Activated CD4-positive, CD25-positive, alpha-beta regulatory T cell treated with anti-CD3 and anti-CD28 coated beads, Interleukin-2, amount 50 U/mL, for 72 hours (primary cell): Measurements from ENCODE around the gene RGL2.
A peak's percentile ranks its signal among the peaks of the same experiment; 100 is the strongest.

Experiments used
- DNase-seq: peaks from one replicate; pipeline ENCODE4 v3.0.0; 2021

RGL2 gene

GRCh38 chr6:33315793-33316602, 17.3 kb upstream of the RGL2 start:
- no peak for DNase-seq

DNA sequence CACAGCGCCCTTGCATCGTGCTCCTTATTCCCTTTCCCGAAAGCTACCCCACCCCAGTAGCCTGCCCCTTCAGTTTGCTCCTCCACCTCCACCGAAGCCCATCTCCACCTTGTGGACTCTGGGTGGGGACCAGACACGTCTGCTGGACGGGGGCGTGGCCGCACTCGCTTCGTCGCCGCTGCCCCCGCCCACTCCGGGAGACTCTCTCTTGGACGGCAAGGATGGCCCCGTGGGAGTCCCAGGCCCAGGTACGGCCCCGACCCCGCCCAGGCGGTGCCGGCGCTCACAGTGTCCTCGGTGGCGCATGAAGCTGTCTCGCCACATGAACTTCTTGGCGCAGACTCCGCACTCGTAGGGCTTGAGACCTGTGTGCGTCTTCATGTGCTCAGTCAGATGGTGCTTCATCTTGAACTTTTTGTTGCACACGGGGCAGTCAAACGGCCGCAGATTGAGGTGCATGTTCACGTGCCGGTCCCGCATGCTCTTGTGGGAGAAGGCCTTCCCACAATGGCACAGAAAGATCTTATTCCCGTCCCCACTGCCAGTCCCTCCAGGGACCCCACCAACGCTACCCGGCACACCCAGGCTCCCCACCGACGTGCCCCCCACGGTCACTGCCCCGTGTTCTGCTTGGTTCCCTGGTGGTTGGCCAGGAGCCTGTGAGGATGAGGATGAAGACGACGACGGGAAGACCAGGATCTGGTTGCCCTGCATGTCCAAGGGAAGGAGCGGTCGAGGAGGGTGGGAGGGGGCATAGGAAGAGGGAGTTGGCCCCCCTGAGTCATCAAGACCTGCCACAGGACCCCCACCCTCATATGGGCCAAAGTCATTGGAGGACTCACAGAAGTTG, 16.4 kb upstream of the RGL2 start:
- DNase-seq: no peak

- peak; percentile 60 for DNase-seq
Measured at GRCh38 chr6:33314515-33314942, 15.8 kb upstream of the RGL2 start.

- DNase-seq: peak; percentile 78
Measured at GRCh38 chr6:33313709-33314514, 15.2 kb upstream of the RGL2 start, which contains the start of gene TAPBP. Gene TAPBP, minus strand, starts transcription at chr6:33314078. Its CDS starts 37 bp downstream, at chr6:33314041.

- DNase-seq: peak; percentile 64
Measured at GRCh38 chr6:33313105-33313708, 14.5 kb upstream of the RGL2 start.

GRCh38 chr6:33312361-33313104, 13.8 kb upstream of the RGL2 start:
- DNase-seq: peak; percentile 75

- no peak for DNase-seq
Measured at GRCh38 chr6:33306356-33306755, 7.6 kb upstream of the RGL2 start.

DNA sequence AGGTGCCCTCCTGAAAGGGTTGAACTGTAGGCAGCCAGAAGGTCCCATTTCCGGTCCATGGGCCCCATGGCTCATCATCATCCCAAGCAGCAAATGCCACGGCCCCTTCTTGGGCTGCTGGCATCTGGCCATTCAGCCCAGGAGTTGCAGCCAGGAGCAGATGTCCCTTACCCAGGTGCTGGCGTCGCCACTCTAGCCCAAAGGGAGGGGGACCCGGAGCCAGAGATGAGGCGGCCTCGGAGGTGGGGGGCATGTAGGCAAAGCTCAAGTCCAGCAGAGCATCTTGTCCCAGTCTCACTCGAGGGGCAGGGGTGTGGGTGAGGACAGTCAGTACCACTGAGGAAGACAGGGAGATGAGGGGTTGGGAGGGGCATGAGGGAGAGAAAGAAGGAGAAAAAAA, 6.3 kb upstream of the RGL2 start:
- DNase-seq: no peak

DNA sequence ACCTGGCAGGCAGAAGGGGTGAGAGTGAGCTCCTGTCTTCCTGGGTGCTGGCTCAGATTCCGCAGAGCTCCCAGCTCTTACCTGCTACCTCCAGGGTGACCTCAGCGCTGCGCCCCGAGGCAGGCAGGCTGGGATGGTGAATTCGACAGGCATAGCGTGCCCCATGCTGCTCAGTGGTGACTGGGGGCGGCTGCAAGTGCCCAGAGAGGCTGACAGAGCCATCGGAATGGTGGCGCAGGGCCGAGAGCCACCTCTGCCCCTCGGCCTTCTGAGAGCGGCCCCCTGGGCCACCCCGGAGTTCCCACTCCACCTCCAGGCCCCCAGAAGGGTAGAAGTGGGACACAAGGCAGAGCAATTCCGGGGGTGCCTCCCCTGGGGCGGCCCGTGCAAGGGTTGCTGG, 5.5 kb upstream of the RGL2 start:
- DNase-seq: no peak

DNA sequence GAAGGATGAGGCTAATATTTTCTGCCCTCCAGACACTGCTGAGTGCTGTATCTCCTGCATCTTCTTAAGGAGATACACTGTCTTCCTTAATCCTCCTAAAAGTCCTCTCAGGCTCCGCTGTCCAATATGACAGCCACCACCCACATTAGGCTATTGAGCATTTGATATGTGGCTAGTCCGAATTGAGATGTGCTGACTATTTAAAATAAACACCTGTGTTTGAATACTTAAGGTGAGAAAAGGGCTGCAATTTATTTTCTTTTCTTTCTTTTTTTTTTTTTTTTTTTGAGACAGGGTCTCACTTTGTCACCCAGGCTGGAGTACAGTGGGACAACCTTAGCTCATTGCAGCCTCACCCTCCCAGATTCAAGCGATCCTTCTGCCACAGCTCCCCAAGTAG, 3.1 kb upstream of the RGL2 start:
- DNase-seq: no peak

DNA sequence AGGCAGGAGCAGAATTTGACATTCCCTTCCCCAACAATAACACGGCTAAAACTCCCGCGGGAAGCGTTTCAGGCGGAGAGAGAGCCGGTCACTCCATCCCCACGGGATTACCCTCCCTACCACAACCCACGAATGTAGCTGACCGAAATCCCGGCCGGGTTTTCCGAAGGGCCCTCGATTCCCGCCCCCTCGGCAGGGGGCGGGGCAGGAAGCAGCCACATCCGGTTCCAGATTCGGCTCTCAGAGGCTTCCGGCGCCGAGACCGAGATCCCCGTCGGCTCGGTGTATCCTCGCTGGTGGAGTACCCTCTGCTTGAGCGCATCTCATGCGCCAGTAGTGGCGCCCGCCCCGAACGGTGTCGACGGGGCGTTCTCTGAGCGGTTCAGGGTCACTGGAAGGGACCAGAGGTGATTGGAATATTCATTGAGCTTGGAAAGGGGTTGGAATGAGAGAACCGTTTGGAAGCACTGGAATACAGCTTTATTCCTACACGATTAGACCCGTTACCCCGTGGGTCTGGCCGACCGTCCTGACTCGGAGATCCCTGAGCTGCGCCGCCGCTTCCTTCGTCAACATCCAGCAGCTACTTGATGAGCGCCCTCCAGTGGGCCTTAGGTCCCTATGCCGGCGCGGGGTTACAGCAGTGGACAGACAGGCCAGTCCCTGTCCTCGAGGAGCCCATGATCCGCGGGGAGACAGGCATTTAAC, 649 bp upstream of the RGL2 start:
- peak; percentile 91 for DNase-seq

DNA sequence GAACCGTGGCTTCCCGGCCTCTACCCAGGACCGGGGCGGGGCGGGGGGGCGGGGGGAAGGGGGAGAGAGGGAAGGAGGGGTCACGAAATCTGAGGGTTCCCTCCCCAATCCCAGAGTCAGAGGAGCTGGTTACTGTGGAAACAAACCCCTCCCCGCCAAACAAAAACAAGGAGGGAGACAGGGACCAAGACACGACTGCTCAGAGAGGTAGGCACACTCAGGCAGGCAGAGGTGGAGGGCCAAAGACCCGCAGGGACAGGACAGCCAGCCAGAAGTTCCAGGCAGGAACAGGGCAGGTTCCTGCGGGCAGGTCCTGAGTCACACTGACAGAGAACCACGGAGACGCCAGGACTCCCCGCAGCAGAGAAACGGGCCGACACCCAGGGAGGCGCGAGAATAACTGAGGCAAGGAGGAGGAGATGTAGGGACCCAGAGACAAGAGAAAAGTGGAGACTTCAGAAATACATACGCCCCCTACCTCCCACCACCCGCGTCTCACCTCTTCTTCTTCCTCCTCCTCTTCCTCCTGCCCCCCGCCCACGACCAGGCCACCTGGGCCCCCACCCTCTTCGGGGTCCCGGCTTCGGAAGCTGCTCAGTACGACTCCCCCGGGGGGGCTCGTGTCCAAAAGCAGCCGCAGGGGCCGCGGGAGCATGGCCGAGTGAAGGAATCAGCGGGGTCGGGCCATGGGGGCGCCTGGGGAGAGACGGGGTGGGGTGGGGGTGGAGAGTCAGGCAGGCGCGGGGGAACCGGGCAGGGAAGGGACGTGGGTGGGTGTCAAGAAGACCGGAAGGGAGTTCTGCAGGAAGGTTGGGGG, 578 bp downstream of the RGL2 start:
- DNase-seq: peak; percentile 47

GRCh38 chr6:33297406-33297955, 1.3 kb downstream of the RGL2 start:
- DNase-seq: no peak

- DNase-seq: no peak
Measured at GRCh38 chr6:33296797-33297405, 1.8 kb downstream of the RGL2 start.

DNA sequence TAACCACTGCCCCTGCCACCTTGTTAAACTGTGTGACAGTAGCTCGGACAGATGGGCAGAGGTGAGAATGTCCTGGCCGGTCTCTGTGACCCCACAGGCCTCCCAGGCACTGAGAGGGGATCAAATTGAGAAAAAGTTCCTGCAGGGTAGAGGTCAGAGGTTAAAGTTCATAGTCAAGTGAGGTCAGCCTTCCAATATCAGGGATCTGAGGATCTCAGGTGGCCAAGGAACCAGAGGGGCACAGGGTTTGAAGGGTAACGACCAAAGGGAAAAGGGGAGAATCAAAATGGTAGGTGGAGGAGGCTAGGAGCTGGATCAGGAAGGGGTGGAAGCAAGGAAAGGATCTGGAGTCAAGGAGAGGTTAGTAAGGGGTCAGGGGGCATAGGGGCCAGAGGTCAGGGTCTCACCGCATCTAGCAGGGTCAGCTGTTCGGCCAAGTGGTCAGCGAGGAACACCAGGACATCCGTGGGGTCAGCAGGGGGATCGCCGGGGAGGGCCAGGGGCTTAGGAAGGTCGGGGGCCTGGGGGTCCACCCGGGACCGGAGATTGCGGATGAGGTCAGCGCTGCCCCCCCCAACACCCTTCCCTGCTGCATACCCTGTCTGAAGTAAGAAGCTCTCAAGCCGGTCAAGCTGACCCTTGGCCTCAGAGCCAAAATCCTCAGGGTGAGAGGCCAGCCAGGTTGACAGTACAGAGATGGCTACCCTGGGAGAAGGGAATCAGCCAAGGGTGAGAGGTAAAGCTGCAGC, 2.9 kb downstream of the RGL2 start:
- DNase-seq: no peak

- DNase-seq: no peak
Measured at GRCh38 chr6:33294086-33294823, 4.5 kb downstream of the RGL2 start.

DNA sequence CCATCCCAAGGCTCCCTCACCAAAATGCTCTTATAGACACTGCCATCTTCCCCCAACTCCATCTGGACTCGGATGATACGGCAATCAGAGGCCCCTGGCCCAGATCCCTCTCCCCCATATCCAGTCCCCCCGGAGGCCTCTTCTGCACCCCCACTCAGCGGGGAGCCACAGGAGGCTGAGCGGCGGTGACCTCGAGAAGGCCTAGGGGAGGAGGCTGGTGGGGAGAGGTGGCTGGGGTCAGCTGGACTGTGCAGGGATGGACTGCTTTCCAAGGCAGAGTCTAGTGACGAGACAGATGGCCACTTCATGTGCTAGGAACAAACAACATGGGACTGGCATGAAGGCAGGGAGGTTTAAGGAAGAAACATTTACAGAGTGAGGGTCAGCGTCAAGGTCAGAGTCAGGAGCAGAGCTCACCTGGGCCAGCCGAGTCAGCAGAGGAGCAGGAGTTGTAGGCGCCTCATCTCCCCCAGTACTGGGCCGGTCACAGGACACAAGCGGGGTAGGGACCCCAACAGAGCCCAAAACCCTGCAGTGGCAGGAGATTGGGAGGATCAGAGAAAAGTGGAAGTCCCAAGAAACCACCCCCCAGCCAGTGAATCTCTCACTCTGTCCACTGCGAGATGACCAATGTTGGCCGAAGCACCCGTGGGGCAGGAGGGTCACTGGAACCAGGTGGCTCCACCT, 5.6 kb downstream of the RGL2 start:
- no peak for DNase-seq
